Measurements from ENCODE around the gene MATR3.

MATR3 gene

GRCh38 chr5:139335811-139336210 lies 42.3 kb downstream of the MATR3 start:
- H3K27me3 ChIP-seq (ENCODE audit: low read length) = no peaks in the 10 kb centered on the region
- H4K20me1 ChIP-seq (ENCODE audit: low read depth, low read length) = peaks cover 6% of the 10 kb centered on the region; the same call in 1 of the 2 replicates
- H3K9me3 ChIP-seq (ENCODE audit: insufficient read depth, low read length) = no peaks in the 10 kb centered on the region
- no peak overlapping the region for H3K4me3 ChIP-seq (ENCODE audit: insufficient read depth, low read length, poor library complexity, severe bottlenecking)
- H3K79me2 ChIP-seq (ENCODE audit: insufficient read depth, low read length) = no peaks in the 10 kb centered on the region
- H2AFZ ChIP-seq (ENCODE audit: low read depth, low read length, severe bottlenecking) = no peak overlapping the region
- TF ChIP-seq CTCF (IDR thresholded peaks at IDR 0.05; ENCODE audit: insufficient read depth, low read length, poor library complexity, severe bottlenecking) (no peak), EZH2phosphoT487 (conservative IDR thresholded peaks at IDR 0.05; ENCODE audit: low read length) (no peak)
- H3K27ac ChIP-seq (ENCODE audit: low read depth, low read length) = no peak overlapping the region
- peaks cover 16% of the 10 kb centered on the region for H3K36me3 ChIP-seq (ENCODE audit: low read length)
- H3K9me2 ChIP-seq (replicated peaks; ENCODE audit: insufficient read depth, low read length) = no peaks in the 10 kb centered on the region
- H3K9ac ChIP-seq (ENCODE audit: low read length) = no peak overlapping the region
- no peak overlapping the region for H3K4me2 ChIP-seq (ENCODE audit: low read depth, low read length, poor library complexity, severe bottlenecking)
- H3F3A ChIP-seq (ENCODE audit: insufficient read depth) = peaks cover 60% of the 10 kb centered on the region

DNA sequence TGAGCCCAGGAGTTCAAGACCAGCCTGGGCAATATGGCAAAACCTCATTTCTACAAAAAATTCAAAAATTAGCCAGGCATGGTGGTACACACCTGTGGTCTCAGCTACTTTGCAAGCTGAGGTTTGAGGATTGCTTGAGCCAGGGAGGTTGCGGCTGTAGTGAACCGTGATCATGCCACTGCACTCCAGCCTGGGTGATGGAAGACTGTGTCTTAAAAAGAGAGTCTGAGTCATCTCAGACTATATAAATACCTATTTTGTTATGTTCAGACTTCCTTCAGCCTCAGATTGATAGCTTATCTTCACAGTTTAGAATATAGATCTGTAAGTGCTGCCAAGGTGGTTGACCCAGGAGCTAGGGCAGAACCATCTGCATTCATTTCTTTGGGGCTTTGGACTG lies 46.5 kb downstream of the MATR3 start:
- Histone ChIP-seq H3K9me3 (ENCODE audit: insufficient read depth, low read length) (no peaks in the 10 kb centered on the region), H3K79me2 (ENCODE audit: insufficient read depth, low read length) (peaks cover 28% of the 10 kb centered on the region), H3F3A (ENCODE audit: insufficient read depth) (peaks cover 47% of the 10 kb centered on the region), H3K9me2 (replicated peaks; ENCODE audit: insufficient read depth, low read length) (no peaks in the 10 kb centered on the region), H3K4me3 (ENCODE audit: insufficient read depth, low read length, poor library complexity, severe bottlenecking) (no peak overlapping the region), H2AFZ (ENCODE audit: low read depth, low read length, severe bottlenecking) (no peak overlapping the region), H3K36me3 (ENCODE audit: low read length) (no peaks in the 10 kb centered on the region; the same call in 1 of the 2 replicates), H3K4me2 (ENCODE audit: low read depth, low read length, poor library complexity, severe bottlenecking) (no peak overlapping the region), H4K20me1 (ENCODE audit: low read depth, low read length) (0 out of 2 replicates have a peak, but pooled peaks cover 3% of the 10 kb centered on the region), H3K9ac (ENCODE audit: low read length) (no peak overlapping the region), H3K27ac (ENCODE audit: low read depth, low read length) (no peak overlapping the region), H3K27me3 (ENCODE audit: low read length) (no peaks in the 10 kb centered on the region)
- TF ChIP-seq EZH2phosphoT487 (conservative IDR thresholded peaks at IDR 0.05; ENCODE audit: low read length) = no peak
- no peak for TF ChIP-seq CTCF (IDR thresholded peaks at IDR 0.05; ENCODE audit: insufficient read depth, low read length, poor library complexity, severe bottlenecking)

- Histone ChIP-seq H3K27me3 (ENCODE audit: low read length) (no peaks in the 10 kb centered on the region), H3K4me3 (ENCODE audit: insufficient read depth, low read length, poor library complexity, severe bottlenecking) (peak overlapping the region; percentile 82), H3K36me3 (ENCODE audit: low read length) (no peaks in the 10 kb centered on the region; the same call in 1 of the 2 replicates), H4K20me1 (ENCODE audit: low read depth, low read length) (0 out of 2 replicates have a peak, but pooled peaks cover 3% of the 10 kb centered on the region), H3K9me3 (ENCODE audit: insufficient read depth, low read length) (no peaks in the 10 kb centered on the region), H3K27ac (ENCODE audit: low read depth, low read length) (0 out of 2 replicates have a peak overlapping the region, but pooled peaks have one; percentile 11), H3K9me2 (replicated peaks; ENCODE audit: insufficient read depth, low read length) (no peaks in the 10 kb centered on the region), H3K79me2 (ENCODE audit: insufficient read depth, low read length) (peaks cover 40% of the 10 kb centered on the region), H3K9ac (ENCODE audit: low read length) (peak overlapping the region; percentile 68), H3K4me2 (ENCODE audit: low read depth, low read length, poor library complexity, severe bottlenecking) (peak overlapping the region; percentile 98), H2AFZ (ENCODE audit: low read depth, low read length, severe bottlenecking) (peak overlapping the region; percentile 49), H3F3A (ENCODE audit: insufficient read depth) (peaks cover 37% of the 10 kb centered on the region)
- TF ChIP-seq EZH2phosphoT487 (conservative IDR thresholded peaks at IDR 0.05; ENCODE audit: low read length) (no peak), CTCF (IDR thresholded peaks at IDR 0.05; ENCODE audit: insufficient read depth, low read length, poor library complexity, severe bottlenecking) (no peak)
Measured at GRCh38 chr5:139341187-139341688, 47.7 kb downstream of the MATR3 start.
